ENCODE data around the gene TRIP4.
"Not testable (repeated sequence)": the region's sequence is repeated elsewhere in the genome, so short reads cannot be mapped to it uniquely, and the experiment has no call there.

TRIP4 gene

DNA sequence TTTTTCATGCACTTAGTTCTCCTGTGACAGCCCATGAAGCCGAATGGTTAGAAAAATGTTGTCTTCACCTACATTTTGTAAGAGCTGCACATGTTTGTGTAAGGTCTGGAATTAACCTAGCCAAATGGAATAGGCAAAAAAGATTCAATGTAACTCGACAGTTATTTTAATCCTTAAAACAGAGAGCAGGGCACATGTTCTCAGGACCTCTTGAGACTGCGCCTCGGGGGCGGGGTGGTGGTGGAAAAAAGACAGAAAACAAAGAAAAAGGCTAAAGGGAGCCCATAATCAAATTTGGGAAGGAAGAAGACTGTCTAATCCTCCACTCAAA lies 31.0 kb upstream of the TRIP4 start:
- peak overlapping the region; percentile 57 for H3K27ac ChIP-seq
- H2AFZ ChIP-seq (ENCODE audit: low read depth), result peak overlapping the region; percentile 69; the same call in 1 of the 2 replicates
- no peaks in the 10 kb centered on the region for H3K27me3 ChIP-seq (ENCODE audit: insufficient read depth, low read depth)
- H3K9ac ChIP-seq, result peak overlapping the region; percentile 28; the same call in 1 of the 2 replicates
- 0 out of 2 replicates have a peak, but pooled peaks have one; percentile 2 for TF ChIP-seq CTCF (conservative IDR thresholded peaks at IDR 0.05; ENCODE audit: low read depth, low read length)
- H3K4me3 ChIP-seq (IDR thresholded peaks at IDR 0.05; ENCODE audit: insufficient read depth, low read depth, low read length), result no peak overlapping the region
- H3K79me2 ChIP-seq (ENCODE audit: insufficient read depth, low read depth), result peaks cover 16% of the 10 kb centered on the region; the same call in 1 of the 2 replicates
- H3K36me3 ChIP-seq (ENCODE audit: insufficient read depth), result no peaks in the 10 kb centered on the region
- peak overlapping the region; percentile 84 for H3K4me2 ChIP-seq
- H3K4me1 ChIP-seq (ENCODE audit: low read depth, poor library complexity, severe bottlenecking), result peaks cover 19% of the 10 kb centered on the region
- H4K20me1 ChIP-seq (ENCODE audit: insufficient read depth), result no peaks in the 10 kb centered on the region

GRCh38 chr15:64361259-64361658 lies 26.4 kb upstream of the TRIP4 start:
- Histone ChIP-seq H3K9ac (no peak overlapping the region), H4K20me1 (ENCODE audit: insufficient read depth) (no peaks in the 10 kb centered on the region), H3K4me1 (ENCODE audit: low read depth, poor library complexity, severe bottlenecking) (peaks cover 7% of the 10 kb centered on the region), H3K27me3 (ENCODE audit: insufficient read depth, low read depth) (no peaks in the 10 kb centered on the region), H3K79me2 (ENCODE audit: insufficient read depth, low read depth) (no peaks in the 10 kb centered on the region), H3K4me2 (no peak overlapping the region), H2AFZ (ENCODE audit: low read depth) (no peak overlapping the region), H3K4me3 (IDR thresholded peaks at IDR 0.05; ENCODE audit: insufficient read depth, low read depth, low read length) (no peak overlapping the region), H3K27ac (no peak overlapping the region), H3K36me3 (ENCODE audit: insufficient read depth) (no peaks in the 10 kb centered on the region)
- TF ChIP-seq CTCF (conservative IDR thresholded peaks at IDR 0.05; ENCODE audit: low read depth, low read length), result no peak

DNA sequence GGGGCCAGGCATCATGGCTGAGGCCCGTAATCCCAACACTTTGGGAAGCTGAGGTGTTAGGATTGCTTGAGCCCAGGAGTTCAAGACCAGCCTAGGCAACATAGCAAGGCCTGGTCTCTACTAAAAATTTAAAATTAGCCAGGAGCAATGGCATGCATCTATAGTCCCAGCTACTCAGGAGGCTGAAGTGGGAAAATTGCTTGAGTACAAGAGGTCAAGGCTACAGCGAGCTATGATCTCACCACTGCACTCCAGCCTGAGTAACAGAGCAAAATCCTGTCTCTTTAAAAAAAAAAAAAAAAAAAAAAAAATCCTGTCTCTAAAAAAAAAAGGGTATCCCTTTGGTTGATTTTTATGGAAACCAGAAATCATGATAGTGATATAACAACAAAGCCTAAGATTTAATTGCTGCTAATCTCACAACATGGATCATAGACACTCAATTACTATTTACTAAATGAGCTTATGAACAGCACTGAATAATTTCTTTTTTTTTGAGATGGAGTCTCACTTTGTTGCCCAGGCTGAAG lies 18.5 kb upstream of the TRIP4 start:
- no peaks in the 10 kb centered on the region for H3K4me1 ChIP-seq (ENCODE audit: low read depth, poor library complexity, severe bottlenecking)
- H3K36me3 ChIP-seq (ENCODE audit: insufficient read depth), result no peaks in the 10 kb centered on the region
- H3K79me2 ChIP-seq (ENCODE audit: insufficient read depth, low read depth), result no peaks in the 10 kb centered on the region
- H3K27ac ChIP-seq, result no peak overlapping the region
- no peak overlapping the region for H2AFZ ChIP-seq (ENCODE audit: low read depth)
- no peak for TF ChIP-seq CTCF (conservative IDR thresholded peaks at IDR 0.05; ENCODE audit: low read depth, low read length)
- no peak overlapping the region for H3K9ac ChIP-seq
- no peak overlapping the region for H3K4me2 ChIP-seq
- no peaks in the 10 kb centered on the region for H4K20me1 ChIP-seq (ENCODE audit: insufficient read depth)
- no peak overlapping the region for H3K4me3 ChIP-seq (IDR thresholded peaks at IDR 0.05; ENCODE audit: insufficient read depth, low read depth, low read length)
- no peaks in the 10 kb centered on the region for H3K27me3 ChIP-seq (ENCODE audit: insufficient read depth, low read depth)

GRCh38 chr15:64371383-64371782 lies 16.3 kb upstream of the TRIP4 start:
- H3K4me2 ChIP-seq; H3K36me3 ChIP-seq (ENCODE audit: insufficient read depth); H2AFZ ChIP-seq (ENCODE audit: low read depth); H3K27ac ChIP-seq; H3K4me3 ChIP-seq (IDR thresholded peaks at IDR 0.05; ENCODE audit: insufficient read depth, low read depth, low read length); H3K79me2 ChIP-seq (ENCODE audit: insufficient read depth, low read depth); H3K27me3 ChIP-seq (ENCODE audit: insufficient read depth, low read depth); H4K20me1 ChIP-seq (ENCODE audit: insufficient read depth); H3K4me1 ChIP-seq (ENCODE audit: low read depth, poor library complexity, severe bottlenecking); H3K9ac ChIP-seq: not testable (repeated sequence)

- no peaks in the 10 kb centered on the region; the same call in 1 of the 2 replicates for H3K79me2 ChIP-seq (ENCODE audit: insufficient read depth, low read depth)
Observed at GRCh38 chr15:64373360-64373759, 14.3 kb upstream of the TRIP4 start.

More at GRCh38 chr15:64373360-64373759, 14.3 kb upstream of the TRIP4 start:
- Histone ChIP-seq H3K27ac (no peak overlapping the region), H3K36me3 (ENCODE audit: insufficient read depth) (no peaks in the 10 kb centered on the region), H4K20me1 (ENCODE audit: insufficient read depth) (no peaks in the 10 kb centered on the region), H3K9ac (no peak overlapping the region), H3K27me3 (ENCODE audit: insufficient read depth, low read depth) (no peaks in the 10 kb centered on the region), H3K4me2 (no peak overlapping the region), H3K4me3 (IDR thresholded peaks at IDR 0.05; ENCODE audit: insufficient read depth, low read depth, low read length) (no peak overlapping the region), H3K4me1 (ENCODE audit: low read depth, poor library complexity, severe bottlenecking) (no peaks in the 10 kb centered on the region), H2AFZ (ENCODE audit: low read depth) (no peak overlapping the region)
- no peak for TF ChIP-seq CTCF (conservative IDR thresholded peaks at IDR 0.05; ENCODE audit: low read depth, low read length)

All from KMS-11 (cell line).